ENCODE measurements around the gene ZNF614. TPM values are rescaled to one million over a fixed set of nuclear protein-coding genes. Genes with fewer than 3 reads are reported as not detected.

Gene ZNF614
- total RNA-seq, 4 donors from 2014 or later: 6.2 to 17.1 (median 12.6) TPM

GRCh38 chr19:52022193-52022592, 6.0 kb downstream of the ZNF614 start:
- peaks cover 14 to 91% of the 10 kb centered on the region in 2 donors for H3K36me3 ChIP-seq
- no peak for ATAC-seq
- peaks cover 0 to 82% (median 2%) of the 10 kb centered on the region in 3 donors for H3K9me3 ChIP-seq
- H3K4me1 ChIP-seq: peaks cover 1 to 10% (median 3%) of the 10 kb centered on the region in 3 donors
- TF ChIP-seq CTCF (IDR thresholded peaks at IDR 0.05): no peak
- no peak for TF ChIP-seq POLR2AphosphoS5 (IDR thresholded peaks at IDR 0.05)
- no peak for TF ChIP-seq POLR2A (IDR thresholded peaks at IDR 0.05)
- no peak for TF ChIP-seq EP300 (IDR thresholded peaks at IDR 0.05)
- no peak overlapping the region for H3K27ac ChIP-seq
- no peaks in the 10 kb centered on the region for H3K27me3 ChIP-seq
- no peak overlapping the region for H3K4me3 ChIP-seq
- WGBS, 2 donors (ENCODE audit: low coverage in 1 of 2): 96 to 100% methylated on average over 5 to 11 of the region's 15 CpGs

DNA sequence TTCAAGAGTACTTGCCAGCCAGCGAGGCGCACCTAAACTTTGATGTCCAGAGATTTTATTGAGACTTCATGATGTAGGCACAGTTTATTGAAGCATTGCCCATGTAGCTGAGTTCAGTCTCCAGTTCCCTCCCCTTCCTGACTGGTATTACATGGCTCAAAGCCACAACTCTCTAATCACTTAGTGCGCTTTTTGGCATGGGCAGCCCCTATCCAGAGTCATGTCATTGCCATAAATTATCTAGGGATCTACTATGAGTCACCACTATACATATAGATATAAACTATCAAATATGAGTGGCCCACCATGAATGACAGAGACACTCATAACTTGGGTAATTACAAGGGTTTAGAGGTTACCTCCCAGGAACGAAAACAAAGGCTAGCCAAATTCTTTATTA, 7.7 kb downstream of the ZNF614 start:
- no peaks in the 10 kb centered on the region for H3K4me1 ChIP-seq
- no peak overlapping the region for H3K4me3 ChIP-seq
- peaks cover 22 to 100% of the 10 kb centered on the region in 2 donors for H3K36me3 ChIP-seq
- ATAC-seq: no peak
- no peak for TF ChIP-seq POLR2A (IDR thresholded peaks at IDR 0.05)
- no peak for TF ChIP-seq POLR2AphosphoS5 (IDR thresholded peaks at IDR 0.05)
- no peak for TF ChIP-seq EP300 (IDR thresholded peaks at IDR 0.05)
- no peak for TF ChIP-seq CTCF (IDR thresholded peaks at IDR 0.05)
- 92 to 98% methylated on average over 2 to 4 of the region's 4 CpGs for WGBS, 2 donors (ENCODE audit: low coverage in 1 of 2)
- H3K9me3 ChIP-seq: peaks cover 0 to 94% (median 2%) of the 10 kb centered on the region in 3 donors
- no peaks in the 10 kb centered on the region for H3K27me3 ChIP-seq
- H3K27ac ChIP-seq: no peak overlapping the region

DNA sequence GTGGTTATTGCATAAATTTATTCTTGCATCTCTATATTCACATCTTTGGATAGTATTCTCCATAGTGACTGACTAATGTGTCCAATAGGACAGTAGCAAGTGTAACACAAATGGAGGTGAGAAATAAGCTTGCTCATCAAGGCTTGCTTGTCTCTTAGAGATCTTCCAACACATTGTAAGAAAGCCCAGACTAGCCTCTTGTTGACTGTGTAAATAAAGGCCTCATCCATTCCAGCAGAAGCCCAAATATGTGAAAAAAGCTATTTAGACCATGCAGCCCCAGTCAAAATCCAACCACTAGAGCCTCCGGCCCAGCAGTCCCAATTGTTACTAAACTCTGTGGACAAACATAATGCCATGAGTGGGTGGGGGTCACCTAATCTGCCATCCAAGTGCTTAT, 17.5 kb downstream of the ZNF614 start:
- Histone ChIP-seq H3K36me3 (peaks cover 0 to 33% of the 10 kb centered on the region in 2 donors), H3K9me3 (peaks cover 0 to 32% (median 0%) of the 10 kb centered on the region in 3 donors), H3K4me1 (peaks cover 0 to 20% (median 0%) of the 10 kb centered on the region in 3 donors), H3K27me3 (no peaks in the 10 kb centered on the region), H3K4me3 (no peak overlapping the region), H3K27ac (no peak overlapping the region)
- no CpG with 5 or more reads among the region's 1 CpG for WGBS, 2 donors (ENCODE audit: low coverage in 1 of 2)
- no peak for ATAC-seq
- TF ChIP-seq POLR2A (IDR thresholded peaks at IDR 0.05) (no peak), POLR2AphosphoS5 (IDR thresholded peaks at IDR 0.05) (no peak), EP300 (IDR thresholded peaks at IDR 0.05) (no peak), CTCF (IDR thresholded peaks at IDR 0.05) (no peak)

DNA sequence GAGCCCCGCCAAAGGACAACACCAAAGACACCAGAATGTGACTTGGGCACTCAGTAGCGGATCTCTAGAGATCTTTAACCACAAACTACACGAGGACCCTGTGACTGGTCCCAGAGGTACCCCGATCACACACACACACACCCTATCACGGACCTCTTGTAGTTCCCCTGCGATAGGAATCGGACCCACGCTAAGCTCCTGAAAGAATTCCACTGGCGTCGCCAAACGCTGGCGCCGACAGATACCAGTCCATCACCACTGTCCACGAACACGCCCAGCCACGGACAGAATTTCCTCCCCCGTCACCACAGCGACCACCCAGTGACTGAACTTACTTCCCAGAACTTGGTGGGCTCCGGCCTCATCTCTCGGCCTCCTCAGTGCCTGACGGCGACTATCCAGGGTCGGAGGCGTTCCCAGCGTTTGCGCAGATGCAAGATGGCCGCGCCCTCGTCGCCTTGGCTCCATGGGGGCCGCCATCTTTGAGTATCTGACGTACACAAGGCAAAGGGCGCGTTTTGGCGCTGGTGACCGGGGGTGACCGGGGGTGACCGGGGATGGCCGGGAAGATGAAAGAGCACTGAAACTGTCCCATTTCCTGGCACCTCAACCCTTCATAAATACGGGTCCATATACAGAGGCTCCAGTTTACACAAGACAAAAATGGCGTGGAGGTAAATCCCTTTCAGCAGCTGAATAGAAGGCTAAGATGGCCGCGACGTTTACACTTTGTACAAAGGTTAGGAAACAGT, 20.2 kb downstream of the ZNF614 start, which contains the start of gene ZNF615:
ZNF615 (minus strand) TSS at position 406 of the 752 bp plus-strand sequence. CDS start 4,500 bp downstream, outside the sequence.
- WGBS, 2 donors (ENCODE audit: low coverage in 1 of 2): 0% methylated on average over 3 to 11 of the region's 44 CpGs
- ATAC-seq: peak; percentile 94
- H3K27me3 ChIP-seq: no peaks in the 10 kb centered on the region
- TF ChIP-seq CTCF (IDR thresholded peaks at IDR 0.05) (no peak), POLR2AphosphoS5 (IDR thresholded peaks at IDR 0.05) (peak; percentile 52), POLR2A (IDR thresholded peaks at IDR 0.05) (peak; percentile 23 to 46)
- peak within 1 kb of the TSS; percentile 74 to 84 (median 83) for H3K27ac ChIP-seq
- H3K9me3 ChIP-seq: peaks cover 0 to 21% (median 0%) of the 10 kb centered on the region in 3 donors
- H3K4me3 ChIP-seq: peak within 1 kb of the TSS; percentile 78 to 95
- peaks cover 0 to 20% (median 0%) of the 10 kb centered on the region in 3 donors for H3K4me1 ChIP-seq
- H3K36me3 ChIP-seq: peaks cover 0 to 30% of the 10 kb centered on the region in 2 donors

DNA sequence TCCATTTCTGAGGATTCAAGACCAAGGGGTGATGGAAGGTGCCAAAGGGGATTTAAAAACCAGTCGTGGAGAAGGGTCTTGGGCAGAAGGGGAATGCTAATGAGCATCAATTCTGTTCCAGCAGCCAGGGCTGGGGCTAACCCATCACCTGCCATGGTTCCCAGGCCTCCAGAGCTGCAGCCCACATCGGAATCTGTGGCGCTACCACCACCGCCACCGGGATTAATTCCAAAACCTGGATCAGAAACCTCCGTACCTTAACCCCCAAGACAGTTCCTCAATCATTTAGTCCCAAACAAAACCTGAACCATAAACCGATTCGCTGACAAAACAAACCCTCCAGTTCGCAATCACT, 20.8 kb downstream of the ZNF614 start:
- peak overlapping the region; percentile 78 to 95 for H3K4me3 ChIP-seq
- WGBS, 2 donors (ENCODE audit: low coverage in 1 of 2): 2% methylated on average over 6 to 9 of the region's 9 CpGs

More for the DNA sequence above, 20.8 kb downstream of the ZNF614 start:
- no peaks in the 10 kb centered on the region for H3K27me3 ChIP-seq
- H3K4me1 ChIP-seq: peaks cover 0 to 20% (median 0%) of the 10 kb centered on the region in 3 donors
- ATAC-seq: peak; percentile 14
- peaks cover 0 to 15% (median 0%) of the 10 kb centered on the region in 3 donors for H3K9me3 ChIP-seq
- peaks cover 0 to 30% of the 10 kb centered on the region in 2 donors for H3K36me3 ChIP-seq
- TF ChIP-seq CTCF (IDR thresholded peaks at IDR 0.05) (no peak), POLR2A (IDR thresholded peaks at IDR 0.05) (no peak), POLR2AphosphoS5 (IDR thresholded peaks at IDR 0.05) (no peak), EP300 (IDR thresholded peaks at IDR 0.05) (no peak)
- peak overlapping the region; percentile 74 to 84 (median 83) for H3K27ac ChIP-seq

Measured in gastroesophageal sphincter (tissue), 4 donors.